HG03060 (cell line): Measurements from ENCODE around the gene GATAD2B.

Experiments
- ATAC-seq: cut with Tn5 transposase; IDR thresholded peaks from one replicate; pipeline ENCODE4 v1.9.1; 2021; ENCODE audit warnings: low read depth, moderate number of reproducible peaks; ENCODE audit not compliant: unreplicated experiment

Gene GATAD2B

GRCh38 chr1:153953859-153954365, 31.1 kb upstream of the GATAD2B start:
- ATAC-seq: no peak

- no peak for ATAC-seq
Observed at GRCh38 chr1:153951801-153952200, 29.0 kb upstream of the GATAD2B start.

GRCh38 chr1:153951183-153951582, 28.4 kb upstream of the GATAD2B start:
- no peak for ATAC-seq

- peak; percentile 21 for ATAC-seq
Observed at GRCh38 chr1:153946622-153947241, 24.0 kb upstream of the GATAD2B start, which contains the start of gene DENND4B. TSS of gene DENND4B (minus strand) at chr1:153946718. CDS start at chr1:153944374, 2,344 bp downstream.

GRCh38 chr1:153945795-153946621, 23.2 kb upstream of the GATAD2B start:
- peak; percentile 71 for ATAC-seq

GRCh38 chr1:153945131-153945794, 22.5 kb upstream of the GATAD2B start:
- no peak for ATAC-seq

- ATAC-seq: no peak
Observed at GRCh38 chr1:153944827-153945117, 22.0 kb upstream of the GATAD2B start.

- no peak for ATAC-seq
Observed at GRCh38 chr1:153944005-153944826, 21.4 kb upstream of the GATAD2B start.

- ATAC-seq: no peak
Observed at GRCh38 chr1:153942766-153943549, 20.2 kb upstream of the GATAD2B start.

GRCh38 chr1:153941826-153942725, 19.3 kb upstream of the GATAD2B start:
- no peak for ATAC-seq

- ATAC-seq: no peak
Observed at GRCh38 chr1:153940756-153941155, 18.0 kb upstream of the GATAD2B start.

- no peak for ATAC-seq
Observed at GRCh38 chr1:153939476-153939875, 16.7 kb upstream of the GATAD2B start.

- no peak for ATAC-seq
Observed at GRCh38 chr1:153938996-153939395, 16.2 kb upstream of the GATAD2B start.

- no peak for ATAC-seq
Observed at GRCh38 chr1:153937331-153937730, 14.6 kb upstream of the GATAD2B start.

- no peak for ATAC-seq
Observed at GRCh38 chr1:153936011-153936802, 13.4 kb upstream of the GATAD2B start.

GRCh38 chr1:153934746-153935145, 12.0 kb upstream of the GATAD2B start:
- no peak for ATAC-seq

GRCh38 chr1:153933955-153934354, 11.2 kb upstream of the GATAD2B start:
- ATAC-seq: no peak

GRCh38 chr1:153933430-153933829, 10.7 kb upstream of the GATAD2B start:
- no peak for ATAC-seq
